GM19023 (cell line): ENCODE measurements around the gene MOB1B.
A peak's percentile ranks its signal among the peaks of the same experiment; 100 is the strongest.
"Not testable (repeated sequence)": the region's sequence is repeated elsewhere in the genome, so short reads cannot be mapped to it uniquely, and the experiment has no call there.

Experiments used
- ATAC-seq: cut with Tn5 transposase; IDR thresholded peaks from one replicate; pipeline ENCODE4 v1.9.1; 2021; ENCODE audit warnings: mild to moderate bottlenecking, moderate library complexity; ENCODE audit not compliant: unreplicated experiment

Gene MOB1B

DNA sequence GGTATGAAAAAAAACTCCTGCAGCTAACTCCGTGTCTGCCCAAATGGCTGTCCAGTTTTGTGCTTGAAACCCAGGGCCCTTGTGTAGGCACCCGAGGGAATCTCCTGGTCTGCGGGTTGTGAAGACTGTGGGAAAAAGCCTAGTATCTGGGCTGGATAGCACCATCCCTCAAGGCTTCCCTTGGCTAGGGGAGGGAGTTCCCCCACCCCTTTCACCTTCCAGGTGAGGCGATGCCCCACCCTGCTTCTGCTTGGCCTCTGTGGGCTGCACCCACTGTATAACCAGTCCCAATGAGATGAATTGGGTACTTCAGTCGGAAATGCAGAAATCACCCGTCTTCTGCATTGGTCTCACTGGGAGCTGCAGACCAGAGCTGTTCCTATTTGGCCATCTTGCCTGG, 102.9 kb downstream of the MOB1B start:
- ATAC-seq, result not testable (repeated sequence)

DNA sequence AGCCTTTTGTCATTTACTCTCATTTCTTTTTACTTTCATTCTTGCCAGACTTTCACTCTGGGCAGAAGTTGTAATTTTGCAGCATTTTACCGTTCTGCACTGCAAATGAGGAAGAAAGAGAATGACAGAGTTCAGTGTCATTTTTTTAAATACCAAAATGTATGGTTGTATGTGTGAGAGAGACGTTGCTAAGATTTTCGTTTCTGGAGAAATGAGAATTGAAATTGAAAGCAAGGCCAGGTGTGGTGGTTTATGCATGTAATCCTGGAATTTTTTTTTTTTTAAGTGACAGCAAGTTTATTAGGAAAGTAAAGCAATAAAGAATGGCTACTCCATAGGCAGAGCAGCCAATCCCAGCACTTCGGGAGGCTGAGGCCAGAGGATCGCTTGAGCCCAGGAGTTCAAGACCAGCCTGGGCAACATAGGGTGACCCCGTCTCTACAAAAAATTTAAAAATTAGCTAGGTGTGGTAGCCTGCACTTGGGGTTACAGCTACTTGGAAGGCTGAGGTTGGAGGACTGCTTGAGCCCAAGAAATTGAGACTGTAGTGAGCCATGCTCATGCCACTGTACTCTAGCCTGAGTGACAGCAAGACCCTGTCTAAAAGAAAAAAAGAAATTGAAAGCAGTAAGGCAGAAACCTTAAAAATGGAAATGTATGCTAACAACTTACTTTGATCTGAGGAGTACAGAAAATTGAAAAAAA, 104.2 kb downstream of the MOB1B start:
- peak; percentile 63 for ATAC-seq

- no peak for ATAC-seq
These were observed 106.0 kb downstream of the MOB1B start for GRCh38 chr4:71008196-71008595.

DNA sequence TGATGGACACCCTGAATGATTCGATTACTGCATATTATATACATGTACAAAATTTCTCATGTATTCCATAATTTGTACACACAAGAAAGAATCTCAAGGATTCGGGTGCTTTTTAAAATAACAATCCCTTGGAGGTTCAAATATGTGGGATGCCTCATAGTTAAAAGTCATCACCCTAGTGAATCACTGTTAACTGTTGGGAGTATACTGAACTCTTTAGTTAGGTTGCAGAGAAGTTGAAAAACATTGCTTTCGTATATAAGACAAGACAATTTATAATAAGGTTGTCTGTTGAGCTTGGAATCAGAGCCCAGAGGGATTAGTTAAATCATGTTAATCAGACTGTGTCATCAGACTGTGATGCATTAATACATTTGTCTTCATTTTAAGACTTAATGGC, 106.9 kb downstream of the MOB1B start:
- no peak for ATAC-seq

DNA sequence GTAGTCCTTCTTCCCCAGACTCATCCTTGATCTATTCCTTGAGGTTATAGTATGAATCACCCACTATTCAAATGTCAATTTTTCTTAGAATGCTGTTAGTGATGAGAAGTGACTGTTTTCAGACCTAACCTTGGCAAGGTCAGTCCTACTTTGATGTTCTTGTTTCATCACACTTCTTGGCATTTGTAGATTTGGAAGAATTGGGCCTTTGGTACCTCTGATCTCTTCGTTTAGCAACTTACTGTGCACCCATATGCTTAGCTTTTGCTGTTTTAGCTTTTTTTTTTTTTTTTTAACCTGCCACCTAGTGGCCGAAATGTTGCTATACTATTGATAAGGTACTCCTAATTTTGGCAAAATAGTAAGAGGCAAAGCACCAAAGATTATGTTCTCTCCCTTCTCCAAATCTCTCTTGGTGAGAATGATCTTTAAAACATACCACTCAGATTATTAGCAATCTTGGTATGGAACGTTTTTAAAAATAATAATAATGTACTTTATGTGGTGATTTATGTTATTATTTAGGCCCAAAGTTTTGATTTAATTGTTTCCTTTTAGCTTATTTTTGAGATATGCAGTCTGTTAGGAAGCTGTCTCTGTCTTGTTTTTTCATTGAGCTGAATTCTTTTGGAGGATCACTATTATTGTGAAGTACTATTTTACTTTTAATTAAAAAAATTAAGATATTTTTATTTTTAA, 107.9 kb downstream of the MOB1B start:
- peak; percentile 57 for ATAC-seq

GRCh38 chr4:71011451-71011850, 109.3 kb downstream of the MOB1B start:
- no peak for ATAC-seq

DNA sequence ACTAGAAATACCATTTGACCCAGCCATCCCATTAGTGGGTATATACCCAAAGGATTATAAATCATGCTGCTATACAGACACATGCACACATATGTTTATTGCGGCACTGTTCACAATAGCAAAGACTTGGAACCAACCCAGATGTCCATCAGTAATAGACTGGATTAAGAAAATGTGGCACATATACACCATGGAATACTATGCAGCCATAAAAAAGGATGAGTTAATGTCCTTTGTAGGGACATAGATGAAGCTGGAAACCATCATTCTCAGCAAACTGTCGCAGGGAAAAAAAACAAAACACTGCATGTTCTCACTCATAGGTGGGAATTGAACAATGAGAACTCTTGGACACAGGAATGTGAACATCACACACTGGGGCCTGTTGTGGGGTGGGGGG, 115.2 kb downstream of the MOB1B start:
- not testable (repeated sequence) for ATAC-seq

GRCh38 chr4:71020611-71021010, 118.4 kb downstream of the MOB1B start:
- no peak for ATAC-seq

GRCh38 chr4:71025654-71026053, 123.5 kb downstream of the MOB1B start:
- no peak for ATAC-seq

DNA sequence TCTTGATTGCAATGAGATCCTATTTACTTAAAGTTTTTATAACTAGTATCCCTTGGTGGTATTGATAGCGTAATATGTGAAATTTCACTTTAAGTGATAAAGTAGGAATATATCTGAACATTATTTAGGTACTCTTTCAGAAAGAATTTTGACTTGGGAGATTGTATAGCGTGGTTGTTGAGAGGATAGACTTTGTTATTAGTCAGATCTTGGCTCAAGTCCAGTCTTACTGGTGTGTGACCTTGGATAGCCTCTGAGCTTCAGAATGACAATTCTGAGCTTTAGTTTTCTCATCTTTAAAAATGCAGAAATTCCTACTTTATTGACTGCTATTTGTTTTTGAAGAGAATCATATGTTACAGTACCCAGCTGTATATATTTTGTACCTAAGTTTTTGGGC, 123.9 kb downstream of the MOB1B start:
- no peak for ATAC-seq

- ATAC-seq, result no peak
These were observed 125.4 kb downstream of the MOB1B start for GRCh38 chr4:71027611-71028010.

DNA sequence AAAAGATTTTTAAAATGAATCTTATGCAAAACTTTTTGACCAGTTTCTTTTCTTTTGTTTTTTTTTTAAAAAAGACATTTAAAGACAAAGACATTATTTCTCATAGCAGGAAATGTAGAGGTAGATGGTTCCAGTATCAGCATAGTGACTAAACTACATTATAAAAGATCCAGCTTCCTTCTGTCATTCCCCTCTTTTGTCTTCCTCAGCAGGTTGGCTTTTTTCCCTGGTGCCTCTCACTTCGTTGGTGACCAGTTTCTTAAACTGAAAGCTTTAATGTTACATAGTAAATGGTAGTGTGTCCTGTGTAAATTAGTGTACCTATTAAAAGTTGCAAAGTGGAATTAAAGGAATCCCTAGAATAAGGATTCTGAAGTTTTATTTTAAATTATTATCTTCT, 127.3 kb downstream of the MOB1B start:
- no peak for ATAC-seq

DNA sequence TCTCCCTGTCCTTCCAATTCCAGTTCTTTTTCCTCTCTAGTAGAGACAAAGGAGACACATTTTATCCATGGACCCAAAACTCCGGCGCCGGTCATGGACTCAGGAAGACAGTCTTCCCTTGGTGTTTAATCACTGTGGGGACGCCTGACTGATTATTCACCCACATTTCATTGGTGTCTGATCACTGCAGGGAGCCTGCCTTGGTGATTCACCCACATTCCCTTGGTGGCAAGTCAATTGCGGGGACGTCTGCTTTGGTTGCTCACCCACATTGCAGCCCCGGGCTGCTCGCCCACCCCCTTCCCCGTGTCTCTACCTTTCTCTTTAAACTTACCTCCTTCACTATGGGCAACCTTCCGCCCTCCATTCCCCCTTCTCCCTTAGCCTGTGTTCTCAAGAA, 129.9 kb downstream of the MOB1B start:
- not testable (repeated sequence) for ATAC-seq
